HG02571 (cell line): ENCODE measurements around the gene SLC2A4.
A peak's percentile ranks its signal among the peaks of the same experiment; 100 is the strongest.
"Not testable (repeated sequence)": the region's sequence is repeated elsewhere in the genome, so short reads cannot be mapped to it uniquely, and the experiment has no call there.

Source experiments
- ATAC-seq: cut with Tn5 transposase; IDR thresholded peaks from one replicate; pipeline ENCODE4 v1.9.1; 2021; ENCODE audit warnings: mild to moderate bottlenecking, moderate library complexity; ENCODE audit not compliant: unreplicated experiment

The SLC2A4 gene

DNA sequence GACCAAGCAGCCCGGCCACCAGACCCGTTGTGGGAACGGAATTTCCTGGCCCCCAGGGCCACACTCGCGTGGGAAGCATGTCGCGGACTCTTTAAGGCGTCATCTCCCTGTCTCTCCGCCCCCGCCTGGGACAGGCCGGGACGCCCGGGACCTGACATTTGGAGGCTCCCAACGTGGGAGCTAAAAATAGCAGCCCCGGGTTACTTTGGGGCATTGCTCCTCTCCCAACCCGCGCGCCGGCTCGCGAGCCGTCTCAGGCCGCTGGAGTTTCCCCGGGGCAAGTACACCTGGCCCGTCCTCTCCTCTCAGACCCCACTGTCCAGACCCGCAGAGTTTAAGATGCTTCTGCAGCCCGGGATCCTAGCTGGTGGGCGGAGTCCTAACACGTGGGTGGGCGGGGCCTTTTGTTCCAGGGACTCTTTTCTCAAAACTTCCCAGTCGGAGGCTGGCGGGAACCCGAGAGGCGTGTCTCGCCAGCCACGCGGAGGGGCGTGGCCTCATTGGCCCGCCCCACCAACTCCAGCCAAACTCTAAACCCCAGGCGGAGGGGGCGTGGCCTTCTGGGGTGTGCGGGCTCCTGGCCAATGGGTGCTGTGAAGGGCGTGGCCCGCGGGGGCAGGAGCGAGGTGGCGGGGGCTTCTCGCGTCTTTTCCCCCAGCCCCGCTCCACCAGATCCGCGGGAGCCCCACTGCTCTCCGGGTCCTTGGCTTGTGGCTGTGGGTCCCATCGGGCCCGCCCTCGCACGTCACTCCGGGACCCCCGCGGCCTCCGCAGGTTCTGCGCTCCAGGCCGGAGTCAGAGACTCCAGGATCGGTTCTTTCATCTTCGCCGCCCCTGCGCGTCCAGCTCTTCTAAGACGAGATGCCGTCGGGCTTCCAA lies at the start of gene SLC2A4:
TSS of gene SLC2A4 (plus strand) at position 645 of the 879 bp plus-strand sequence. CDS start at position 862, 217 bp downstream.
- peak; percentile 58 for ATAC-seq

- ATAC-seq: no peak
Measured at GRCh38 chr17:7232114-7232513, 49.4 kb upstream of the SLC2A4 start.

DNA sequence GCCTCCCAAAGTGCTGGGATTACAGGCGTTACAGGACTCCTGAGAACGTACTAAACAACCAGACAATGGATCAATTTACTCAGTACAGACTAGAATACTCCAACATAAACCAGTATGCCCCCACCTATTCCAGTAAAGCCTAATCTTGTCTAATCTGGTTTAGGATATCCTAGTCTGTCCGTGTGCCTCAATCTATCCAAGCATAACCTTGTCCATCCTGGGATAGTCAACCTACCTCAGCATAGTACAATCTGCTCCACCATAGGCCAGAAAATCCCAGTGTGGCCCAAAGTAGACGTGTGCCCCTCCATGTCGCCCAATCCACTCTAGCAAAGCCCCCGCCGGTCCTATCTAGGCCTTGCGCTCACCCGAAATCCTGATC lies 47.8 kb upstream of the SLC2A4 start:
- no peak for ATAC-seq

DNA sequence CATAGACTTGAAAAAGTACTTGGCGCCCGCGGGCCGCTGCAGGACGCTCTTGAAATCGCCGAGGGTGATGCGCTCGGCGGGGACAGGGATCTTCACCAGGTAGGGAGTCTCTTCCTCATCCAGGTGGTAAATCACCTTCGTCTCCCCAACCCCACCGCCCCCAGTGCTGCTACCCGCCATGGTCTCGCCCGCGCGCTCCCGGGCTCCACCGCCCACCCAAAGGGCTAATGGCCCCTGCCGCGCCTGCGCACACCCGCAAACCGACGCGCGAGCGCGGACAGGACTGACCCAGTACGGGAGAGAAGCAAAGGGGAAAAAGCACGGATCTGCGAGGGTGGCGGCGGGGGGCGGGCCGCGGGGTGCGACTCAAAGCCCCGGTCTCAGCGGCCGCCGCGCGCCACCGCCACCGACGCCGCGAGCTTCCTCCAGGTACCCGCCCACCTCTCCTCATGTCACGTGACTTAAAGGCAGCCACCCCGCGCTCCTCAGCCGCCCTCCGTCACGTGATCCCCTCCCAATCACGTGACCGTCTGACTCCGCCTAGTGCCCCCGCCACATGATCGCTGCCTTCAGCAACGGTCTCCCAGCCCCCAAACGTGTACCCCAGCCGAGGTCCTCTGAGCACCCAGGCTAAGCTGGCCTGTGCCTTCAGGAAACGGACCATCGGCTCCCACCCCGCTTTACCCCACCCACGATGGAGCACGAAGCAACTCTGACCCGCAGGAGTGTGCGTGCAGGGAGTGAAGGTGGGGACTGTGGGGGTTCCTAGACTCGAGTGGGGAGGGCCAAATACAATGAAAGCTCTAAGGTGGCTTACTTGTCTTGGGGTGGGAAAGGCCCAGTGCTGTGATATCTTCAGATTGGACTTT lies 47.2 kb upstream of the SLC2A4 start, which contains the start of gene DVL2:
TSS of gene DVL2 (minus strand) at position 435 of the 869 bp plus-strand sequence. CDS start at position 180, 255 bp downstream.
- ATAC-seq: peak; percentile 46

GRCh38 chr17:7235693-7236665 lies 45.5 kb upstream of the SLC2A4 start:
- ATAC-seq: no peak

GRCh38 chr17:7236808-7237207 lies 44.7 kb upstream of the SLC2A4 start:
- ATAC-seq: no peak

GRCh38 chr17:7237266-7237760 lies 44.2 kb upstream of the SLC2A4 start:
- no peak for ATAC-seq

DNA sequence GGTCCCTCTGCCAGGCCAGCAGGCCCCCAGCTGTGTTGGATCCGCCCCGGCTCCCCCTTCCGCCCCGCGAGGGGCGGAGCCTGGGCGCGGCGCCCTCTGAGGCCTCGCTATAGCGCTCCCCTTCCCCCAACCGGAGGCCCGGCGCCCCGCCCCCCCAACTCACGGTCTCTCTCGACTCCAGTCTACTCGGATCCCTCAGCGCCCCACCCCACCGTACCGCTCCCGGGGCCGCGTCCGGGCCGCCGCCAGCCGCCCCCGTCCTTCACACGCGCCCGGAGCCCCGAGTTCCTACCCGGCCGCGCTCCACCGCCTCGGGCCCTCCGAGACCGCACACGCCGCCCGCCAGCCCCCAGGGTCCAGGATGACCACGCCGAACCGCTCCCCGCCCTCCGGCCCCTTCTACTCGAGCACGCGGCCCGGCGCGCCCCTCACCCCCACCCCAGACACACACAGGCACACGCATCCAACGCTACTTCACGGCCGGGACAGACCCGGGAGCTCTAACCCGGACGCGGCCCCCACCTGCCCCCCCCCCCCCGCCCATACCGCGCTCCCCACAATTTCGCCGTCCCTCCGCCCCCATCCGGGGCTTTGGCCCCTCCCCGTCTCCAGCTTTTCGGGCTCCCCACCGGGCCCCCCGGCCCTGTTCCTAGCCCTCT lies 43.6 kb upstream of the SLC2A4 start:
- no peak for ATAC-seq

GRCh38 chr17:7238420-7239090 lies 43.0 kb upstream of the SLC2A4 start:
- ATAC-seq: no peak

DNA sequence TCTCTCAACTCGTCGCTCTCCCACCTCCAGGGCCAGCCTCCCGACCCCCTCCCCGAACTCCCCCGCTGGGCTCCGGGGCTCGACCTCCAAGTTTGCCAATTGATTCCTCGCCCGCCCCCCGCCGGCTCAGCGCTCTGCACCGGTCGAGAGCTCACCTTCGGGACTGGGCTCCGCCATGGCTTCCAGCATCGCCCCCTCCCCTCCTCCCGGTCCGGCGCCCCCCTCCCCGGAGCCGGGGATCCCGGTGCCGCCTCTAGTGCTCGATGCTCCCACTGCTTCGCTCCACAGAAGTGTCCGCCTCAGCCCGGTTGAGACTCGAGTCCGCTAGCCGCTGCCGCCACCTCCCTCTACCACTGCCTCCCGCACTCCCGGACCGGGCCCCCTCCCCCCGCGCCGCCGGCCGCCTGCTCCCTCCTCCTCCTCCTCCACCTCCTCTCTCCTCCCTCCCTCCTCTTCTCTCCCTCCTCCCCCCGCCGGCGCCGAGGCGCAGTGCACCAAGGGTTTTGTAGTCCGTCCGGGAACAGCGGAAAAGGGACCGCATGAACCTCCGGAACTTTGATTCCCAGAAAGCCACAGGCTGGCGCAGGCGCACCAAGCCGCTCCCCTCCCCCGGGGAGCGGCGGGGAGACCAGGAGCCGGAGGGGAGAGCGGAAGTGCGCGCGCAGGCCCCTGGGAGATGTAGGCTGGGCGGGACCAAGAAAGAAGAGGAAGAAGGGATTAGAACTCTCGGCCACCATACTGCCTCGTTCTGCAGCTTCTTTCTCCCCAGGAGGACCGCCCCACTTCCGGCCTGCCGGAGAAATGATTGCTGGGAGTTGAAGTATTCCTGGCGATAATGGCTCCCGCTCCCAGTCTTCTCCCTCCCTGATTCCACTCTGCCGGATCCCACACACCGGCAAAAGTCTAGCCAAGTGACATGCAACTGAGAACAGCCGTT lies 42.2 kb upstream of the SLC2A4 start, which contains the start of gene PHF23:
TSS of gene PHF23 (minus strand) at position 367 of the 937 bp plus-strand sequence. CDS start at position 189, 178 bp downstream.
- peak; percentile 48 for ATAC-seq

GRCh38 chr17:7240375-7240774 lies 41.1 kb upstream of the SLC2A4 start:
- no peak for ATAC-seq

GRCh38 chr17:7241090-7241733 lies 40.3 kb upstream of the SLC2A4 start:
- ATAC-seq: no peak

- ATAC-seq: no peak
Measured at GRCh38 chr17:7241783-7242716, 39.5 kb upstream of the SLC2A4 start, which contains the start of gene GABARAP. Gene GABARAP (minus strand): TSS chr17:7242449. CDS start chr17:7242330, 119 bp downstream.

GRCh38 chr17:7242717-7243452 lies 38.6 kb upstream of the SLC2A4 start:
- peak; percentile 38 for ATAC-seq

DNA sequence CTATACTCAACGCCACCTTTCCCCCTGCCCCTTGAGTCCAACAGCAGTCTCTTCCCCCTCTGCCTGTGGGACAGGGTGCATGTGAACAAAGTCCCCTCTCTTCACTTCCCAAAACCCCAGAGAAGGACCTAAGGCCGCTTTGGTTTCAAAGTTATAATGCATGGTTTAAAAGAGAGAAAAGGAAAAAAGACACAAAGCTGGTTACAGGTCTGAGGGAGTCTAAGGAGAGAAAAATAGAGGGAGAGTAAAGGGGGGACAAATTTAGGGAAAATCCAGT lies 38.1 kb upstream of the SLC2A4 start:
- ATAC-seq: no peak

DNA sequence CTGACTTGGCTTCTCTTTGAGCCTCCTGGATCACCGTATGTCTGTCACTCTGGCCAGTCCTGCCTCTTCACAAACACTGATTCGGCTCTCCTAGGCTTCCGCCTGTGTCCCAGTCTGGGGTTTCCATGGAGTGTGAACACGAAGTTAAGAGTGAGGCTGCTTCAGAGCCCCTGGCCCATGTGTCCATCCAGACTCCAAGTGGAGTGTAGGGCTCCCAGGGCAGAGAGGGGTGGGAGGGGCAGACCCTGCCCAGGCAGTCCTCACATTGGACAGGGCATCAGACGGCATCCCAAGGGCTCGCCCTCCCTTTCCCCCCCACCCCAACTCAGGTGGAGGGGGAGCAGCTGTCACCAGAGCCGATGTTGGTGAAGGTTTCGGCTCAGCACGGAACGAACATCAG lies 37.7 kb upstream of the SLC2A4 start:
- not testable (repeated sequence) for ATAC-seq
